GM04503 (cell line): ENCODE data around the gene KIF6.

Experiments used
- DNase-seq: peaks from one replicate; pipeline ENCODE4 v3.0.0-alpha.2; 2012; ENCODE audit warnings: low read depth

The KIF6 gene

GRCh38 chr6:39347906-39348585 is 377.2 kb downstream of the KIF6 start:
- no peak for DNase-seq

- no peak for DNase-seq
Measured at GRCh38 chr6:39347206-39347605, 378.0 kb downstream of the KIF6 start.

GRCh38 chr6:39344821-39345280 is 380.4 kb downstream of the KIF6 start:
- DNase-seq = no peak

GRCh38 chr6:39343396-39343870 is 381.8 kb downstream of the KIF6 start:
- no peak for DNase-seq

- DNase-seq = no peak
Measured at GRCh38 chr6:39342692-39343395, 382.4 kb downstream of the KIF6 start.

GRCh38 chr6:39341937-39342336 is 383.3 kb downstream of the KIF6 start:
- no peak for DNase-seq

- no peak for DNase-seq
Measured at GRCh38 chr6:39341352-39341751, 383.9 kb downstream of the KIF6 start.

GRCh38 chr6:39339868-39340550 is 385.2 kb downstream of the KIF6 start:
- DNase-seq = no peak

- DNase-seq = no peak
Measured at GRCh38 chr6:39339096-39339867, 385.9 kb downstream of the KIF6 start.

GRCh38 chr6:39338397-39338796 is 386.8 kb downstream of the KIF6 start:
- DNase-seq = no peak

GRCh38 chr6:39335780-39336545 is 389.2 kb downstream of the KIF6 start:
- DNase-seq = peak; percentile 28

GRCh38 chr6:39333644-39334438 is 391.4 kb downstream of the KIF6 start:
- DNase-seq = no peak

- no peak for DNase-seq
Measured at GRCh38 chr6:39330476-39330875, 394.7 kb downstream of the KIF6 start.

- DNase-seq = no peak
Measured at GRCh38 chr6:39330057-39330456, 395.2 kb downstream of the KIF6 start.

- no peak for DNase-seq
Measured at GRCh38 chr6:39328066-39328465, 397.1 kb downstream of the KIF6 start.

GRCh38 chr6:39327507-39327906 is 397.7 kb downstream of the KIF6 start:
- no peak for DNase-seq

GRCh38 chr6:39322306-39322850 is 402.8 kb downstream of the KIF6 start, which contains the start of gene KCNK16:
Gene KCNK16 (minus strand): TSS chr6:39322702. CDS start chr6:39322540, 162 bp downstream.
- DNase-seq = no peak

- DNase-seq = no peak
Measured at GRCh38 chr6:39321761-39322160, 403.4 kb downstream of the KIF6 start.

GRCh38 chr6:39320363-39320984 is 404.7 kb downstream of the KIF6 start:
- no peak for DNase-seq
